HEK293 (cell line): ENCODE data around the gene CCDC43.

ENCODE experiments used
- CTCF ChIA-PET: fragments of 350-600 bp; formaldehyde crosslinking; extraction: SDS; loops from one replicate; lab custom pipeline; 2021; ENCODE audit warnings: antibody characterized with exemption; lab: Yijun Ruan, JAX
- POLR2A ChIA-PET: fragments of 300-600 bp; formaldehyde crosslinking; extraction: SDS; loops from one replicate; lab custom pipeline; 2020; ENCODE audit warnings: antibody characterized with exemption, inconsistent platforms; lab: Yijun Ruan, JAX
- H3K27ac ChIP-seq: fragments of 200-500 bp; sonication (Bioruptor generic); 2 replicates; pipeline ENCODE4 v1.5.1; 2014; ENCODE audit warnings: low read depth, low read length, control low read depth, inconsistent platforms; ENCODE audit errors: extremely low read depth
- H3K36me3 ChIP-seq, 2 experiments: fragments of 200-500 bp in 1 of 2; sonication (Bioruptor generic) in 1 of 2; 1 replicate in 1 of 2; 2 replicates in 1 of 2; pipeline ENCODE4 v1.5.1; 2014 to 2017; ENCODE audit warnings: inconsistent platforms in 2 of 2, low read length in 2 of 2; ENCODE audit not compliant: control insufficient read depth in 2 of 2, insufficient read depth in 1 of 2
- H3K4me1 ChIP-seq: fragments of 200-500 bp; sonication (Bioruptor generic); 2 replicates; pipeline ENCODE4 v1.5.1; 2014; ENCODE audit warnings: mild to moderate bottlenecking, low read length, inconsistent platforms; ENCODE audit not compliant: control insufficient read depth, insufficient read depth
- H3K4me3 ChIP-seq: 2 replicates; pipeline ENCODE4 v1.5.1; 2011; ENCODE audit warnings: low read depth, mild to moderate bottlenecking, control low read depth, low read length, moderate library complexity
- H3K9me3 ChIP-seq: fragments of 200-500 bp; sonication (Bioruptor generic); 2 replicates; pipeline ENCODE4 v1.5.1; 2014; ENCODE audit warnings: low read depth, low read length, inconsistent platforms; ENCODE audit not compliant: control insufficient read depth, insufficient read depth
- MZF1 ChIP-seq: fragments of 450-650 bp; formaldehyde crosslinking; IDR thresholded peaks from 2 replicates; pipeline ENCODE4 v1.5.1; 2017; ENCODE audit warnings: missing biosample characterization, missing genetic modification characterization, borderline replicate concordance
- PRDM1 ChIP-seq: fragments of 450-650 bp; formaldehyde crosslinking; IDR thresholded peaks from 2 replicates; pipeline ENCODE4; 2016; ENCODE audit warnings: missing biosample characterization, missing genetic modification characterization
- SCRT2 ChIP-seq: fragments of 450-650 bp; formaldehyde crosslinking; IDR thresholded peaks from 2 replicates; pipeline ENCODE4 v1.5.1; 2016; ENCODE audit warnings: missing biosample characterization, missing genetic modification characterization
- ZFP41 ChIP-seq: fragments of 450-650 bp; formaldehyde crosslinking; IDR thresholded peaks from 2 replicates; pipeline ENCODE4 v1.5.1; 2016; ENCODE audit warnings: missing biosample characterization, missing genetic modification characterization, borderline replicate concordance
- ZNF169 ChIP-seq: fragments of 450-650 bp; formaldehyde crosslinking; IDR thresholded peaks from 2 replicates; pipeline ENCODE4 v1.5.1; 2016; ENCODE audit warnings: missing biosample characterization, missing genetic modification characterization
- ZNF311 ChIP-seq: fragments of 450-650 bp; formaldehyde crosslinking; IDR thresholded peaks from 2 replicates; pipeline ENCODE4 v1.5.1; 2017; ENCODE audit warnings: missing biosample characterization, missing genetic modification characterization, borderline replicate concordance
- ZNF513 ChIP-seq: fragments of 450-650 bp; IDR thresholded peaks from 2 replicates; pipeline ENCODE4 v1.5.1; 2018; ENCODE audit warnings: missing biosample characterization, missing genetic modification characterization
- ZNF629 ChIP-seq: fragments of 450-650 bp; formaldehyde crosslinking; IDR thresholded peaks from 2 replicates; pipeline ENCODE4 v1.5.1; 2017; ENCODE audit warnings: missing biosample characterization, missing genetic modification characterization
- ZNF654 ChIP-seq: fragments of 450-650 bp; formaldehyde crosslinking; IDR thresholded peaks from 2 replicates; pipeline ENCODE4 v1.5.1; 2016; ENCODE audit warnings: low read depth, missing biosample characterization, missing genetic modification characterization
- ZNF76 ChIP-seq: fragments of 450-650 bp; formaldehyde crosslinking; IDR thresholded peaks from 2 replicates; pipeline ENCODE4; 2016; ENCODE audit warnings: low read depth, missing biosample characterization, missing genetic modification characterization, borderline replicate concordance
- TF ChIP-seq, protein P1 (sequence below): fragments of 450-650 bp; formaldehyde crosslinking; IDR thresholded peaks from 2 replicates; pipeline ENCODE4 v1.5.1; 2016; ENCODE audit warnings: missing biosample characterization, missing genetic modification characterization, low read depth

The CCDC43 gene

GRCh38 chr17:44672479-44673093 is 17.0 kb downstream of the CCDC43 start:
- Histone ChIP-seq H3K27ac (no peak overlapping the region), H3K4me1 (no peaks in the 10 kb centered on the region), H3K4me3 (no peak overlapping the region), H3K9me3 (no peaks in the 10 kb centered on the region), H3K36me3 (peaks cover 8 to 50% of the 10 kb centered on the region in 2 experiments)
- CTCF ChIA-PET: interaction anchor here (0.6 to 5.1 kb wide), 27 partner anchors 9 to 313 kb away, joined by 3 to 74 read pairs (median 5); partner anchors contain the start of gene MEIOC
- POLR2A ChIA-PET: interaction anchor here (0.7 kb wide), 1 partner anchor 747 kb away, joined by 3 read pairs; no protein-coding TSS in a partner anchor
- TF ChIP-seq ZNF654 (tag by site-specific recombination) (peak; percentile 54), MZF1 (tag by site-specific recombination) (no peak)

DNA sequence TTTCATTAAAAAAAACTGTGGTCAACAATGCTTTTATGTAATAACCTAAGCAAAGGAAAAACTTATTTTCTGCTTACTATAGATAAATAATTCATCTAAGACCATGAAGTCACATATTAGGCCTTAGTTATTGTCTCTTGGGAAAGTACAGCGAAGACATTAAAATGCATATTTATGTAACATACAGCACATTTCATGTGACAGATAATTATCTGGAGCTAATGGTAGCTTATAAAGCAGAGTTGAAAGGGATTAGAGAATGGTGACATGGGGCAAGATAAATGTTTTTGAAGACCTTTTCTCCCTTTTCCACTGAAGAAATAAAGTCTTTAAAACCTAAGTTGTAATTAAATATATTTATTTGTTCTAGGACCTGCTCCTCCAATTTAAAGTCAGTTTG is 23.6 kb downstream of the CCDC43 start:
- ChIA-PET CTCF (interaction anchor here (0.6 to 1.3 kb wide), 4 partner anchors 10 to 133 kb away, joined by 3 to 6 read pairs (median 4); partner anchors contain the start of gene MEIOC), POLR2A (interaction anchor here (1.0 kb wide), 1 partner anchor 42 kb away, joined by 3 read pairs; the partner anchor contains the start of gene DBF4B)

DNA sequence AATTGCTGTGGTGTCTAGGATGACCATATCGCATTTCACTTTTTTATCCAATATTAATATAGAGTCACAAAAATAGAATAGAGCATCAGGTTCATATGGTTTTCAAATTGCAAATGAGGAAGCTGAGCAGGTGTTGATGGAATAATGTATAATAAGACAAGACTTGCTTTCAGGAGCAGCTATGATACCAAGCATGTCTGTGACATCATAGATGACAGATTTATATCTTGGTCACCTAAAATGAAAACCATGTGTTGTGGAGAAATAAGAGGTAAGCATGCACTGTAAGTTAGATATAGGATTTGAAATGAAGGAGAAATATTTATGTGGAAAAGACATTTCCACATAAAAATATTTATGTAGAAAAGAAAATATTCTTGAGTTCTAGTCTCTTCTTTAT is 24.7 kb downstream of the CCDC43 start:
- H3K27ac ChIP-seq: no peak overlapping the region
- POLR2A ChIA-PET: no interaction called here
- no peaks in the 10 kb centered on the region for H3K4me1 ChIP-seq
- H3K36me3 ChIP-seq: peaks cover 3 to 38% of the 10 kb centered on the region in 2 experiments
- no peak overlapping the region for H3K4me3 ChIP-seq
- TF ChIP-seq ZFP41 (tag by site-specific recombination): no peak
- TF ChIP-seq ZNF629 (tag by site-specific recombination): peak; percentile 62
- TF ChIP-seq, all 188 proteins: peak for 1
- no peaks in the 10 kb centered on the region for H3K9me3 ChIP-seq
- CTCF ChIA-PET: interaction anchor here (0.7 to 1.3 kb wide), 3 partner anchors 8 to 131 kb away, joined by 3 to 6 read pairs (median 4); partner anchors contain the start of gene MEIOC

More for the DNA sequence above, 23.6 kb downstream of the CCDC43 start:
- H3K4me3 ChIP-seq: no peak overlapping the region
- no peaks in the 10 kb centered on the region for H3K4me1 ChIP-seq
- H3K27ac ChIP-seq: no peak overlapping the region
- peaks cover 3 to 45% of the 10 kb centered on the region in 2 experiments for H3K36me3 ChIP-seq
- TF ChIP-seq SCRT2 (tag by site-specific recombination) (no peak), ZNF76 (tag by site-specific recombination) (no peak), PRDM1 (no peak), ZNF311 (tag by site-specific recombination) (no peak)
- TF ChIP-seq, all 188 proteins: peak for 0
- no peaks in the 10 kb centered on the region for H3K9me3 ChIP-seq

- POLR2A ChIA-PET: interaction anchor here (0.9 kb wide), 1 partner anchor 26 kb away, joined by 3 read pairs; no protein-coding TSS in a partner anchor
- Histone ChIP-seq H3K9me3 (no peaks in the 10 kb centered on the region), H3K4me3 (no peak overlapping the region), H3K4me1 (no peaks in the 10 kb centered on the region), H3K27ac (no peak overlapping the region), H3K36me3 (peaks cover 3 to 37% of the 10 kb centered on the region in 2 experiments)
- CTCF ChIA-PET: interaction anchor here (0.6 to 1.7 kb wide), 5 partner anchors 9 to 257 kb away, joined by 4 to 11 read pairs (median 7); no protein-coding TSS in a partner anchor
- TF ChIP-seq ZNF169 (tag by site-specific recombination) (no peak), ZNF513 (tag by site-specific recombination) (peak; percentile 95), SCRT2 (tag by site-specific recombination) (no peak)
- TF ChIP-seq, protein P1, sequence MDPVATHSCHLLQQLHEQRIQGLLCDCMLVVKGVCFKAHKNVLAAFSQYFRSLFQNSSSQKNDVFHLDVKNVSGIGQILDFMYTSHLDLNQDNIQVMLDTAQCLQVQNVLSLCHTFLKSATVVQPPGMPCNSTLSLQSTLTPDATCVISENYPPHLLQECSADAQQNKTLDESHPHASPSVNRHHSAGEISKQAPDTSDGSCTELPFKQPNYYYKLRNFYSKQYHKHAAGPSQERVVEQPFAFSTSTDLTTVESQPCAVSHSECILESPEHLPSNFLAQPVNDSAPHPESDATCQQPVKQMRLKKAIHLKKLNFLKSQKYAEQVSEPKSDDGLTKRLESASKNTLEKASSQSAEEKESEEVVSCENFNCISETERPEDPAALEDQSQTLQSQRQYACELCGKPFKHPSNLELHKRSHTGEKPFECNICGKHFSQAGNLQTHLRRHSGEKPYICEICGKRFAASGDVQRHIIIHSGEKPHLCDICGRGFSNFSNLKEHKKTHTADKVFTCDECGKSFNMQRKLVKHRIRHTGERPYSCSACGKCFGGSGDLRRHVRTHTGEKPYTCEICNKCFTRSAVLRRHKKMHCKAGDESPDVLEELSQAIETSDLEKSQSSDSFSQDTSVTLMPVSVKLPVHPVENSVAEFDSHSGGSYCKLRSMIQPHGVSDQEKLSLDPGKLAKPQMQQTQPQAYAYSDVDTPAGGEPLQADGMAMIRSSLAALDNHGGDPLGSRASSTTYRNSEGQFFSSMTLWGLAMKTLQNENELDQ: no peak
Measured at GRCh38 chr17:44663095-44663494, 26.5 kb downstream of the CCDC43 start.
